Right lobe of liver (tissue), 6 donors: ENCODE results near the gene CDK14. TPM values are rescaled to one million over a fixed set of nuclear protein-coding genes. Genes with fewer than 3 reads are reported as not detected.

Experiments
- ATAC-seq, 4 donors: fragments of 200-7000 bp; cut with Tn5 transposase; one replicate each; pipeline ENCODE4 v1.9.1; 2020; ENCODE audit warnings: mild to moderate bottlenecking in 4 of 4, moderate library complexity in 4 of 4
- DNase-seq, 3 donors: peaks; one replicate each; pipeline ENCODE4 v3.0.0-alpha.2; 2020
- H3K27ac ChIP-seq, 3 donors: fragments of 200-600 bp; one replicate each; pipeline ENCODE4 v1.8.0; 2022
- H3K27me3 ChIP-seq, 2 donors: fragments of 200-600 bp; one replicate each; pipeline ENCODE4 v1.8.0; 2022
- H3K36me3 ChIP-seq, 4 donors: fragments of 200-600 bp; sonication (generic) in 1 of 4; one replicate each; pipeline versions ENCODE4 v1.5.1 to v1.8.0; 2017 to 2022; ENCODE audit warnings: control low read depth in 1 of 4
- H3K4me1 ChIP-seq, 4 donors: fragments of 200-600 bp; sonication (generic) in 1 of 4; one replicate each; pipeline versions ENCODE4 v1.5.1 to v1.8.0; 2017 to 2022; ENCODE audit warnings: control low read depth in 1 of 4
- H3K4me3 ChIP-seq, 3 donors: fragments of 200-600 bp; one replicate each; pipeline ENCODE4 v1.8.0; 2022
- H3K9me3 ChIP-seq, 4 donors: fragments of 200-600 bp; sonication (generic) in 1 of 4; one replicate each; pipeline versions ENCODE4 v1.5.1 to v1.8.0; 2017 to 2022; ENCODE audit warnings: control low read depth in 1 of 4
- POLR2A ChIP-seq: fragments of 450-650 bp; IDR thresholded peaks from one replicate; pipeline ENCODE4 v1.6.1; 2017; ENCODE audit warnings: antibody characterized with exemption, mild to moderate bottlenecking
- WGBS: methylation state at CpG from one replicate; pipeline ENCODE4 v1.1.6; 2018; ENCODE audit warnings: low coverage, low lambda C conversion rate; ENCODE audit not compliant: insufficient coverage; ENCODE audit errors: missing lambda C conversion rate; 5-methylcytosine and 5-hydroxymethylcytosine counted together
- intact Hi-C, 2 donors: fragments of 100-400 bp; cut with DNase I; formaldehyde crosslinking; loops; one replicate each; pipeline versions ENCODE4 v1.11.2 to v1.14.1; 2022
- total RNA-seq, 6 experiments: library from RNA; depleted of rRNA in 2 of 6; stranded (reverse); fragments of >200 nt in 2 of 6; fragmentation: NEBNext Ultra II Directional in 3 of 6; extraction: Animal tissue kit (Norgen Biotek cat#: 25700) in 3 of 6; gene quantifications; one replicate each; pipeline versions ENCODE4 v1.1.0 to v1.2.4, GENCODE V29; 2016 to 2023
- TF ChIP-seq, protein P1 (sequence below), 4 donors: fragments of 200-600 bp in 3 of 4; fragments of 450-650 bp in 1 of 4; IDR thresholded peaks; one replicate each; pipeline versions ENCODE4 v1.5.1 to v1.8.0; 2016 to 2022; ENCODE audit warnings: antibody characterized with exemption in 4 of 4, mild to moderate bottlenecking in 2 of 4
- donor health status: DM: no; HTN: yes; CAD: no.
- donor health status: DM: no; HTN: no; CAD: no.
- donor health status: DM: no; HTN: no; CAD: no.
- donor health status: DM: no; HTN: yes; CAD: no.
- donor health status: DM: no; HTN: yes; CAD: no.

Gene CDK14
- total RNA-seq, 6 experiments from 2014 or later, result 12.6 to 28.7 (median 17.9) TPM

DNA sequence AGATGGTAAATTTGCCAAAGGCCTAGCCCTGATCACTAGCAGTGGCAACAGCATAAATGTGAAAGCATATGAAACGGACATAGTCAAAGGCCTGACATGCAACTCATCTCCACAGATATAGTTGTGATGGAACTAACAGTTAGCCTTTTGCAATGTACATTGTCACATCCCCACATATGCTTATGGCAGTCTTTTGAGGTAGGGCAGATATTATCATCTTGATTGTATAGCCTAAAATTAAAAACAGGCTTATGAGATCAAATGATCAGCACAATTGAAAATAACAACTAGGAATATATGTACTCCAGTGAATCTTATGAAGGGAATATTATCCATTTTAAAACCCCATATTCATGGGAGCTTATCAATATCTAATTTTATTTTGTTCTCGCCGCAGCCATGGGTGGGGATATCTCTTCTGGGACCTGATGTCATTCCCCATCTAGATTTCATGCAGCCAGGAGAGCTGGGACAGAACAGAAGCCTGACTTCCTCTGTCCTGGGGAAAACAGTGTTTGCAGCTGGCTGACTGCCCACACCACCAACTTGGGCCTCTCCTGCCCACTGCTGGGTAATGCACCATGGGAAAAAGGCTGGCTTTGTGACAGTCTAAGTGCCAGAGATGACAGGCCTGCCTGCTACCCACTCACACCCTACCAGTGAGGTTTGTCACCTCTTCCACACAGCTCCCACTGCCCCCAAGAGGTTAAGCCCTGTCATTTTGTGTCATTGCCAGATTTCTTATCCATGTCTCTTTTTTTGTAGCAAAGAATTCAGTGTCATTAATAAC is 487.9 kb downstream of the CDK14 start:
- Histone ChIP-seq H3K4me1 (no peaks in the 10 kb centered on the region), H3K36me3 (no peaks in the 10 kb centered on the region), H3K27me3 (no peaks in the 10 kb centered on the region), H3K4me3 (no peak overlapping the region), H3K9me3 (no peaks in the 10 kb centered on the region), H3K27ac (no peak overlapping the region)
- TF ChIP-seq POLR2A, result no peak
- TF ChIP-seq, protein P1, sequence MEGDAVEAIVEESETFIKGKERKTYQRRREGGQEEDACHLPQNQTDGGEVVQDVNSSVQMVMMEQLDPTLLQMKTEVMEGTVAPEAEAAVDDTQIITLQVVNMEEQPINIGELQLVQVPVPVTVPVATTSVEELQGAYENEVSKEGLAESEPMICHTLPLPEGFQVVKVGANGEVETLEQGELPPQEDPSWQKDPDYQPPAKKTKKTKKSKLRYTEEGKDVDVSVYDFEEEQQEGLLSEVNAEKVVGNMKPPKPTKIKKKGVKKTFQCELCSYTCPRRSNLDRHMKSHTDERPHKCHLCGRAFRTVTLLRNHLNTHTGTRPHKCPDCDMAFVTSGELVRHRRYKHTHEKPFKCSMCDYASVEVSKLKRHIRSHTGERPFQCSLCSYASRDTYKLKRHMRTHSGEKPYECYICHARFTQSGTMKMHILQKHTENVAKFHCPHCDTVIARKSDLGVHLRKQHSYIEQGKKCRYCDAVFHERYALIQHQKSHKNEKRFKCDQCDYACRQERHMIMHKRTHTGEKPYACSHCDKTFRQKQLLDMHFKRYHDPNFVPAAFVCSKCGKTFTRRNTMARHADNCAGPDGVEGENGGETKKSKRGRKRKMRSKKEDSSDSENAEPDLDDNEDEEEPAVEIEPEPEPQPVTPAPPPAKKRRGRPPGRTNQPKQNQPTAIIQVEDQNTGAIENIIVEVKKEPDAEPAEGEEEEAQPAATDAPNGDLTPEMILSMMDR (IDR thresholded peaks at IDR 0.05), result no peak
- DNase-seq (peak in 1 of 3 donors; percentile 29), ATAC-seq (peak; percentile 32 to 41 (median 38))
- WGBS, result 52% methylated on average over 3 of the region's 3 CpGs
- intact Hi-C loops, result no loop called here

DNA sequence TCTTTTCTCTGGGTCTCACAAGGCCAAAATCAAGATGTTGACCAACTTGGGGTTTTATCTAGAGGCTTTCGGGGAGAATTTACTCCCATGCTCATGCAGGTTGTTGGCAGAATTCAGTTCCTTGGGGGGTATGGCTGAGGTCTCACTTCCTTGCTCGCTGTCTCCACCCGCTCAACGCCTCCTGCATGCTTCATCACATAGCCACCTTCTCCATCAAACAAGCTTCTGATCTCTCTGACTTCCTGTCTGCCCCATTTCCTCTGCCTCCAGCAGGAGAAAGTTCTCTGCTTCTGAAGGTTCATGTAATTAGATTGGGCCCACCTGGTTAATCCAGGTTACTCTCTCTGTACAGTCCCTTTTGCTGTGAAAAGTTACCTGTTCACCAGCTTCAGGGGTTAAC is 489.1 kb downstream of the CDK14 start:
- ATAC-seq (no peak), DNase-seq (no peak)
- H3K27me3 ChIP-seq, result no peaks in the 10 kb centered on the region
- no peaks in the 10 kb centered on the region for H3K4me1 ChIP-seq
- H3K9me3 ChIP-seq, result no peaks in the 10 kb centered on the region
- no peak overlapping the region for H3K27ac ChIP-seq
- H3K36me3 ChIP-seq, result no peaks in the 10 kb centered on the region
- intact Hi-C loops, result no loop called here
- TF ChIP-seq, protein P1 (IDR thresholded peaks at IDR 0.05), result no peak
- no peak for TF ChIP-seq POLR2A
- H3K4me3 ChIP-seq, result no peak overlapping the region
- WGBS, result 0% methylated on average over 1 of the region's 4 CpGs

DNA sequence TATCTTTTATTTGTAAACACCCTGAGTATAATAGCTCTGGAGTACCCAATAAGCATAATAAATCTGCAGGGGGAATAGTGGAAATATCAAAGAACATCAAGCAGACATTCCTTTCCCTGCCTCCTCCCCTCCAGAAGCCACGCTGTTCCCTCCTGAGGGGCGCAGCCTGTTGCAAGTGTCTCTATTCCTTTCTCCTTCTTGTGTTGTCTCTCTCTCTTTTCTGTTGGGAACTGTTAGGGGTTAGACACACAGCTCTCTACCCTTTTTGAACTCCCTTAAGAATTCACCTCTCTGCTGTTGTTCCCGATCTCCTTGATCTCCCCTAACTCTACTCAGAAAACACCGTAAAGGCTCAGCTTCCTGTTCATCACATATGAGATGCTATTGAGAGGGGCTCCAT is 490.1 kb downstream of the CDK14 start:
- no peak for ATAC-seq
- no peaks in the 10 kb centered on the region for H3K9me3 ChIP-seq
- TF ChIP-seq, protein P1 (IDR thresholded peaks at IDR 0.05), result no peak
- no peak for TF ChIP-seq POLR2A
- 96% methylated on average over 4 of the region's 4 CpGs for WGBS
- no peaks in the 10 kb centered on the region for H3K4me1 ChIP-seq
- intact Hi-C loops, result no loop called here
- no peak overlapping the region for H3K27ac ChIP-seq
- no peaks in the 10 kb centered on the region for H3K27me3 ChIP-seq
- no peak overlapping the region for H3K4me3 ChIP-seq
- DNase-seq, result no peak
- no peaks in the 10 kb centered on the region for H3K36me3 ChIP-seq

DNA sequence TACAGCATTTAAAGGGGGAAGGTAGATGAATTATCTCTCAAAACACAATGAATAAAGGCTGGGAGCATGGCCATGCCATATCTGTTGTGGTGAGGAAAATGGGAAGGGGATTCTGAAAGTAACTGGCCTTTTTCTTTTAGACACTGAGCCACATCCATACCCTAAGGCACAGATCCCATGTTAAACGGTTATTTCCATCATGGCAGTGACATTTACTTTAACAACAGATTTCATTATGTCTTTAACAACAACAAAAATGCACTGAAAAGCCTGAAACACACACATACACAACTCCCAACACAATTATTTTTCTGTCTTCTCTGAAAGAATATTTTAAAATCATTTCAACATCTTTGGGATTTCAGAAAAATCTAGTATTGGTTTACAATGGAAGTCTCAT is 492.0 kb downstream of the CDK14 start:
- ATAC-seq (no peak), DNase-seq (no peak)
- Histone ChIP-seq H3K4me3 (no peak overlapping the region), H3K36me3 (no peaks in the 10 kb centered on the region), H3K27me3 (no peaks in the 10 kb centered on the region), H3K27ac (no peak overlapping the region), H3K4me1 (no peaks in the 10 kb centered on the region), H3K9me3 (no peaks in the 10 kb centered on the region)
- whole genome bisulfite sequencing, result 67% methylated on average over 1 of the region's 1 CpG
- TF ChIP-seq, protein P1 (IDR thresholded peaks at IDR 0.05), result no peak
- no peak for TF ChIP-seq POLR2A
- intact Hi-C loops, result no loop called here
